ENCODE results near the gene POTEE.

DNA sequence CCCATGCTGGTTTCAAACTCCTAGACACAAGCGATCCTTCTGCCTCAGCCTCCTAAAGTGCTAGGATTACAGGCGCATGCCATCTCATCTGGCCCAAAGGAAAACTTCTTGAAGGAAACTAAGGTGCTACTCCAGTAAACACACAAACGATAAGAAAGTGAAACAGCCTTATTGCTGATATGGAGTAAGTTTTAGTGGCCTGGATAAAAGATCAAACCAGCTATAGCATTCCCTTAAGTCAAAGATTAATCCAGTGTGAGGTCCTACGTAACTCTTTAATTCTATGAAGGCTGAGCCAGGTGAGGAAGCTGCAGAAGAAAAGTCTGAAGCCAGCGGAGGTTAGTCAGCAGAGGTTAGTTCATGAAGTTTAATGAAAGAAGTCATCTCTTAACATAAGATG is 40.8 kb upstream of the POTEE start:
- TF ChIP-seq, protein P1, sequence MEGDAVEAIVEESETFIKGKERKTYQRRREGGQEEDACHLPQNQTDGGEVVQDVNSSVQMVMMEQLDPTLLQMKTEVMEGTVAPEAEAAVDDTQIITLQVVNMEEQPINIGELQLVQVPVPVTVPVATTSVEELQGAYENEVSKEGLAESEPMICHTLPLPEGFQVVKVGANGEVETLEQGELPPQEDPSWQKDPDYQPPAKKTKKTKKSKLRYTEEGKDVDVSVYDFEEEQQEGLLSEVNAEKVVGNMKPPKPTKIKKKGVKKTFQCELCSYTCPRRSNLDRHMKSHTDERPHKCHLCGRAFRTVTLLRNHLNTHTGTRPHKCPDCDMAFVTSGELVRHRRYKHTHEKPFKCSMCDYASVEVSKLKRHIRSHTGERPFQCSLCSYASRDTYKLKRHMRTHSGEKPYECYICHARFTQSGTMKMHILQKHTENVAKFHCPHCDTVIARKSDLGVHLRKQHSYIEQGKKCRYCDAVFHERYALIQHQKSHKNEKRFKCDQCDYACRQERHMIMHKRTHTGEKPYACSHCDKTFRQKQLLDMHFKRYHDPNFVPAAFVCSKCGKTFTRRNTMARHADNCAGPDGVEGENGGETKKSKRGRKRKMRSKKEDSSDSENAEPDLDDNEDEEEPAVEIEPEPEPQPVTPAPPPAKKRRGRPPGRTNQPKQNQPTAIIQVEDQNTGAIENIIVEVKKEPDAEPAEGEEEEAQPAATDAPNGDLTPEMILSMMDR (IDR thresholded peaks at IDR 0.05) = no peak
- TF ChIP-seq POLR2AphosphoS5 (IDR thresholded peaks at IDR 0.05; ENCODE audit: low read depth, low read length) (no peak), SIN3A (IDR thresholded peaks at IDR 0.05; ENCODE audit: borderline replicate concordance, insufficient read depth, low read depth, low read length) (no peak), TCF7L2 (IDR thresholded peaks at IDR 0.05; ENCODE audit: low read depth, low read length) (no peak)
